Smooth muscle cell (in vitro differentiated cells): ENCODE results near the gene FGF2. TPM values are rescaled to one million over a fixed set of nuclear protein-coding genes. Genes with fewer than 3 reads are reported as not detected.

ENCODE experiments used
- DNase-seq: peaks from one replicate; lab custom pipeline; 2025; ENCODE audit not compliant: unreplicated experiment; lab: John Stamatoyannopoulos, UW
- H2AFZ ChIP-seq: fragments of 200-600 bp; sonication (generic); 2 replicates; pipeline ENCODE4 v1.6.0; 2016; ENCODE audit warnings: antibody characterized with exemption, low read depth, mild to moderate bottlenecking
- H3F3A ChIP-seq: fragments of 200-600 bp; sonication (generic); 2 replicates; pipeline ENCODE4 v1.6.0; 2017; ENCODE audit warnings: antibody characterized with exemption, low read depth
- H3K27ac ChIP-seq: fragments of 200-600 bp; sonication (generic); 2 replicates; pipeline ENCODE4 v1.5.1; 2016; ENCODE audit warnings: low read depth, mild to moderate bottlenecking
- H3K27me3 ChIP-seq: fragments of 200-600 bp; sonication (generic); 2 replicates; pipeline ENCODE4 v1.6.1; 2016; ENCODE audit warnings: low read depth, mild to moderate bottlenecking
- H3K36me3 ChIP-seq: fragments of 200-600 bp; sonication (generic); 2 replicates; pipeline ENCODE4 v1.5.1; 2016; ENCODE audit warnings: low read depth
- H3K4me1 ChIP-seq: fragments of 200-600 bp; sonication (generic); 2 replicates; pipeline ENCODE4 v1.5.1; 2016; ENCODE audit warnings: low read depth
- H3K4me2 ChIP-seq: fragments of 200-600 bp; sonication (generic); 2 replicates; pipeline ENCODE4 v1.6.0; 2016; ENCODE audit warnings: mild to moderate bottlenecking
- H3K4me3 ChIP-seq: fragments of 200-600 bp; sonication (generic); 2 replicates; pipeline ENCODE4 v1.5.1; 2016; ENCODE audit warnings: mild to moderate bottlenecking
- H3K79me2 ChIP-seq: fragments of 200-600 bp; sonication (generic); 2 replicates; pipeline ENCODE4 v1.6.0; 2016; ENCODE audit warnings: low read depth, mild to moderate bottlenecking
- H3K9ac ChIP-seq: fragments of 200-600 bp; sonication (generic); 2 replicates; pipeline ENCODE4 v1.6.0; 2016; ENCODE audit warnings: low read depth
- H3K9me3 ChIP-seq: fragments of 200-600 bp; sonication (generic); replicated peaks from 2 replicates; pipeline ENCODE4 v1.5.1; 2016; ENCODE audit warnings: low read depth
- H4K20me1 ChIP-seq: fragments of 200-600 bp; sonication (generic); 2 replicates; pipeline ENCODE4 v1.6.0; 2016; ENCODE audit warnings: low read depth
- WGBS: methylation state at CpG from one replicate; pipeline ENCODE4 v1.1.7; 2016; ENCODE audit warnings: low lambda C conversion rate; 5-methylcytosine and 5-hydroxymethylcytosine counted together
- polyA plus RNA-seq: library from polyadenylated mRNA; unstranded; fragments of >200 nt; fragmentation: Nextera tagmentation; extraction: Ambion mirVana; gene quantifications from 2 replicates; pipeline ENCODE4 v1.2.1, GENCODE V29; 2016
- total RNA-seq: library from RNA; depleted of rRNA; stranded (reverse); fragments of >200 nt; gene quantifications from 2 replicates; pipeline ENCODE4 v1.2.3, GENCODE V29; 2014
- TF ChIP-seq, protein P1 (sequence below): fragments of 200-600 bp; sonication (generic); IDR thresholded peaks from 2 replicates; pipeline ENCODE4 v1.5.1; 2017; ENCODE audit warnings: borderline replicate concordance, mild to moderate bottlenecking, antibody characterized with exemption; ENCODE audit not compliant: insufficient read depth, poor library complexity, severe bottlenecking

FGF2 gene
- total and polyA plus RNA-seq, 2 experiments from 2014 or later = 11.8 to 18.9 TPM

DNA sequence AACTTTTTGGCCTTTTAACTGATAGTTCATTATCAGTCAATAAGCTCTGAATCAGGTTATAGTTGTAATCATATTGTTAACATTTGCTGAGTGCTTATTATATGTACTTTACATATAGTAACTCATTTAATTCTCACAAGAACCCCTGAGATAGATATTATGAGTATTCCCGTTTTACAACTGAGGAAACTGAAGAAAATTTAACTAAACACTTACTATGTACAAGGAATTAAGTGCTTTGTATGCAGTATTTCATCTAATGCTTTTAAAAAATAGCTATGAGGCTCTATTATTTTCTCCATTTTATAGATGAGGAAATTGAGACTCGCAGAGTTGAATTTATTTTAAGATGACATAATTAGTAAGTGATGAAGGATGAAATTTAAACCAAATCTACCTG lies 27.7 kb upstream of the FGF2 start:
- no peak overlapping the region for H3K4me3 ChIP-seq
- no peaks in the 10 kb centered on the region for H3F3A ChIP-seq
- peak overlapping the region; percentile 64 for H3K4me2 ChIP-seq
- H3K79me2 ChIP-seq = no peaks in the 10 kb centered on the region
- 93% methylated on average over 2 of the region's 2 CpGs for WGBS
- peaks cover 21% of the 10 kb centered on the region for H3K4me1 ChIP-seq
- no peaks in the 10 kb centered on the region for H3K27me3 ChIP-seq
- peak overlapping the region; percentile 60 for H3K9ac ChIP-seq
- no peaks in the 10 kb centered on the region for H3K9me3 ChIP-seq
- DNase-seq = no peak
- H4K20me1 ChIP-seq = no peaks in the 10 kb centered on the region
- TF ChIP-seq, protein P1, sequence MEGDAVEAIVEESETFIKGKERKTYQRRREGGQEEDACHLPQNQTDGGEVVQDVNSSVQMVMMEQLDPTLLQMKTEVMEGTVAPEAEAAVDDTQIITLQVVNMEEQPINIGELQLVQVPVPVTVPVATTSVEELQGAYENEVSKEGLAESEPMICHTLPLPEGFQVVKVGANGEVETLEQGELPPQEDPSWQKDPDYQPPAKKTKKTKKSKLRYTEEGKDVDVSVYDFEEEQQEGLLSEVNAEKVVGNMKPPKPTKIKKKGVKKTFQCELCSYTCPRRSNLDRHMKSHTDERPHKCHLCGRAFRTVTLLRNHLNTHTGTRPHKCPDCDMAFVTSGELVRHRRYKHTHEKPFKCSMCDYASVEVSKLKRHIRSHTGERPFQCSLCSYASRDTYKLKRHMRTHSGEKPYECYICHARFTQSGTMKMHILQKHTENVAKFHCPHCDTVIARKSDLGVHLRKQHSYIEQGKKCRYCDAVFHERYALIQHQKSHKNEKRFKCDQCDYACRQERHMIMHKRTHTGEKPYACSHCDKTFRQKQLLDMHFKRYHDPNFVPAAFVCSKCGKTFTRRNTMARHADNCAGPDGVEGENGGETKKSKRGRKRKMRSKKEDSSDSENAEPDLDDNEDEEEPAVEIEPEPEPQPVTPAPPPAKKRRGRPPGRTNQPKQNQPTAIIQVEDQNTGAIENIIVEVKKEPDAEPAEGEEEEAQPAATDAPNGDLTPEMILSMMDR = no peak
- peak overlapping the region; percentile 94 for H3K27ac ChIP-seq
- H3K36me3 ChIP-seq = no peaks in the 10 kb centered on the region
- peak overlapping the region; percentile 73 for H2AFZ ChIP-seq

DNA sequence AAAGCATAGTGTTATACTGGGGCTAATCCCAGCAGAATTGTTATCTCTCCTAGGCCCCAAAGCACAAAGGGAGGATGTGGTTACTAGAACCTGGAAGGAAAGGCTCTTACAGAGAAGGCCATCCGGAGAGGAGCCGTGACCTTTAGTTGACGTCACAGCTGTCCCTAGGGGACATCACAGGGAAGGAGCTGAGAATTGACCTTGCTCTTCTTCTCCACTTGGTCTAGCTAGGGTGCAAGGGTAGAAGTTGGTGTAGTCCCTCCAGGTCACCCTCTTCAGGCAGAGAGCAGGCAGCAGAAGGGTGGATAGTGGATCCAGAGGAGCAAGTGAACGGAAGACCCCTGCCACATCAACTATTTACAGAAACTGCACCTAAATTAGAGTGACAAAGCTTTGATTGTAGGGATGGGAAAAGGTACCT lies 22.8 kb upstream of the FGF2 start:
- H2AFZ ChIP-seq = no peak overlapping the region
- H3K36me3 ChIP-seq = no peaks in the 10 kb centered on the region

DNA sequence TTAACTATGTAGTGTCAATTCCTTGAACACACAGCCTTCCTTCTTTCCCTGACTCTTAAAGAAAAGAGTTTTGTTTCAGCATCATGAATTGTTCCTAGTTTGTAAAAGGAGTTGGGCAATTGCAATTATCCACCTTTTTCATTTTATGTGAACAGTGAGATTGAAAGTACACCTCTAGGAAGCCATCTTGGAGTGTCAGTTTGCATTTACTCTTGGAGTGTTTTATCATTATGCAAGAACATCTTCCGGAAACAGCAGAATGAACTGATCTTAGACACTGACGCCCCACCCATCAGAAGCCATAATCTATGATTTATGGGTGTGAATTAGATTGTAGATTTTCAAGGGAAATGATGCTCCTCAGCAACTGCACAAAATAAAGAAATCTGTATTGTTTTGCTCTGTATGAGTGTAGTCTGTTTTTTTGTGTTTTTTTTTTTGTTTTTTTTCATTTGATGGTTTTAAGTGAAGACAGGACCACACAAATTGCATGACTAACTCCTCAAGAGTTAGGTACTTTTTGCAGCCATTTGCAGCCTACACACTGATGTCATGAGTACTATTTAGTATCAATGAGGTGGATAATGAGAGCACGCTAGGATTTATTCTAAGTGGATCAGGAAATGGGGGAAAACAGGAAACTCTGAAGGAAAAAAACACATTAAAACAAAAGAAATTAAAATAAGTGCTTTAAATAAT lies 19.5 kb upstream of the FGF2 start:
- WGBS = 76% methylated on average over 3 of the region's 3 CpGs

More for the DNA sequence above, 22.8 kb upstream of the FGF2 start:
- no peak for DNase-seq
- Histone ChIP-seq H3K9me3 (no peaks in the 10 kb centered on the region), H3F3A (no peaks in the 10 kb centered on the region), H3K9ac (no peak overlapping the region), H3K4me2 (no peak overlapping the region), H3K27ac (no peak overlapping the region), H3K27me3 (no peaks in the 10 kb centered on the region), H3K4me1 (peaks cover under 1% of the 10 kb centered on the region), H4K20me1 (no peaks in the 10 kb centered on the region), H3K4me3 (no peak overlapping the region), H3K79me2 (no peaks in the 10 kb centered on the region)
- WGBS = 84% methylated on average over 4 of the region's 4 CpGs
- TF ChIP-seq, protein P1 = no peak

More for the DNA sequence above, 19.5 kb upstream of the FGF2 start:
- Histone ChIP-seq H3K4me1 (no peaks in the 10 kb centered on the region), H3K27ac (no peak overlapping the region), H3K9me3 (no peaks in the 10 kb centered on the region), H4K20me1 (no peaks in the 10 kb centered on the region), H2AFZ (no peak overlapping the region), H3F3A (no peaks in the 10 kb centered on the region), H3K4me3 (no peak overlapping the region), H3K27me3 (no peaks in the 10 kb centered on the region), H3K9ac (no peak overlapping the region), H3K36me3 (no peaks in the 10 kb centered on the region), H3K79me2 (no peaks in the 10 kb centered on the region), H3K4me2 (no peak overlapping the region)
- TF ChIP-seq, protein P1 = no peak
- DNase-seq = no peak
